ENCODE measurements around the gene KBTBD13.

- TF ChIP-seq CTCF (IDR thresholded peaks at IDR 0.05) (no peak), POLR2A (IDR thresholded peaks at IDR 0.05) (no peak)
Observed at GRCh38 chr15:65028338-65028737, 48.2 kb upstream of the KBTBD13 start.
